ENCODE measurements around the gene MUC20.

- TF ChIP-seq EZH2phosphoT487 (IDR thresholded peaks at IDR 0.05; ENCODE audit: insufficient read depth, low read depth) = no peak
- no peak for TF ChIP-seq EZH2 (IDR thresholded peaks at IDR 0.05; ENCODE audit: insufficient read depth, poor library complexity, severe bottlenecking)
These were observed 2.2 kb upstream of the MUC20 start for GRCh38 chr3:195718477-195718984.
